Left forelimb (tissue), 1 donor: ENCODE measurements around the gene POLR3GL.

ENCODE experiments used
- DNase-seq: peaks from one replicate; pipeline ENCODE4 v3.0.0-alpha.2; 2018; ENCODE audit warnings: low spot score

POLR3GL gene

GRCh38 chr1:145992958-145993617 lies 28.6 kb downstream of the POLR3GL start:
- no peak for DNase-seq

DNA sequence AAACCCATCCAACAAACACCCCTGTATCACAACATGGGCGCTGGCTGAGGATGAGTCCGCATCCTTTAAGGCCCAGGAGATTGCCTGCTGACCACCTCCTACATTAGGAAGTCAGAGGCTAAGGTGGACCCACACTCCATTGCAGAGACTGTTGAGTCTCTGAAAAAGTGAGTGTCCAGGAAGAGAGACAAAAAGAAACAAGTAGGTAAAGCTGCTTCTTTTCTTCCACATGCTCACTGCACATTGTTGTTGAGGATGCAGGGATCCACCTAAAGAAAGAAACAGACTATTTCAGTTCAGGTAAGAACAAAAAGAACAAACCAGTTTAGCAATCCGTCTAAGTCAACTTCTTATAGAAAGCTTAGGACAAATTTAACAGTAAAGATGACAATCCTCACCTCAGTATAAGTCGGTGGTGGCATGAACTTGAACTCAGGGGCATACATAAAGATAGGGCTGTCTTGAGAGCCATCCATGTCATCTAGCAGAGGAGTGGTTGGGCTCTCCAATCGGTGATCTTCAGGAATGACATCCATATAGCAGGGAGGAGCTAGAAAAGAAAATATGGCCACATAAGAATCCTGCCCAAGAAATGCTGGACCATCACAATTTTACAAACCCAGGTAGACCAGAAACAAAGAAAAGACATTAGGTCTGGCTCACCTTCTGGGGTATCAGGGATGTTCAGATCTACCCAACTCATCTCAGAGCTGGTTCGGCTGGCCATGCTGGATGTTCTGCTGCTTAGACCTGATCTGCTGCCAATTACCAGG lies 29.3 kb downstream of the POLR3GL start:
- DNase-seq = no peak

- DNase-seq = no peak
Measured at GRCh38 chr1:145994391-145995120, 30.1 kb downstream of the POLR3GL start.

DNA sequence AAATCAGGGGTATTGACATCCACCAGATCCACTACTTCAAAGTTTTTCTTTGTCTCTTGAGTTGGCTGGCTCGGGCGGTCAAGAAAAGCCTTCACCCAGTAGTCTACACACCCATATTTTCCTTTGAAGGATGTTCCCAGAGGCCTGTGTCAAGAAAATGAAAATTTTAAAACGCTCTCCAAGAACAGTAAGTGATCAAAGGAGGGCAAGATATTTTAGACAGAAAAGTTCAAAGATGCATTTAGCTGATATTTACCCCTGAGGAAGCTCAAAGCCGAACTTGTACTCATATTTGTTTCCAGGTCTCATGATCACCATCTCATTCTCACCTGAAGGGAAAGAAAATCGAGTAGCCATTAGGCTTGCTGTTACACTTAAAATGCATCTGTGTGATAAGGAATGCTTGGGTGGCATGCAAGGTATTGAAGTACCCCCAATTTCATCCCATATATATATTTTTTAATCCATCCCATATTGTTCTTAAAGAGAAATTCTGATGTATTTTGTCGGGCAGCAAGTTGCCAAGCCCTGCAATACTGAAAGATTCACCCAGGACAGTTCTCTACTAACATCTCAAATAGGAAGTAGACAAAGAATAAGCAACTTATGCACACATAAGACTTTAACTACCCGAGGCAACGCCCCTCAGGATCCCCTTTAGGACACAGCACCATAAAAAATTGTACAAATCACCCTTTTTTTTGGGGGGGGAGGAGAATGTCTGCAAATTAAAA lies 30.8 kb downstream of the POLR3GL start:
- no peak for DNase-seq

GRCh38 chr1:145995964-145996432 lies 31.5 kb downstream of the POLR3GL start:
- DNase-seq = no peak

DNA sequence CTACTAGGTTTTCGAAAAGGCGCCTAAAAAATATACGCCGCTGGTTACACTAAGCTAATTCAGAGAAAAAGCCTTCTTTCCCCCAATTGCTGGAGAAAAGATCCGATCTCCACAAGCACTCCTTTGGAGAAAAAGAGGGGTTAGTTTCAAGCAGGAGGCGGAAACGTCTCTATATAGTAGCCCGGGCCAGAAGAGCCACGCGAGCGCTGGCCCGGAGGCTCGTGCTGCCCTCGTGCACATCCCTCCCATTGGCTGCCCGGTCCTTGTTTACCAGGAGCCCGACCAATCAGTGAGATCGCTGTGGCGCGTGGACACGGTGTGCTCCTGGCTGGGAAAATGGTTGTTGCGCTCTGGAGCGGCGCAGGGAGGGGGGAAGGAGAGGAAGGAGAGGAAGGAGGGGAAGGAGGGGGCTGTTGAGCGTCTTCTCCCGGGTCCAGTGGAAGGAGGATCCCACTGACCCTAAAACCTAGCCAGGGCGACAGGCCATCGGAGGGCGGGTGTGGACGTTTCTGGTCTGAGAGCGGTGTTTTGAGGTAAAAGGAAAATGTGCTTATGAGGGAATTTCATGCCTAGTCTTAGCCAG lies 32.0 kb downstream of the POLR3GL start, which contains the start of gene TXNIP:
TXNIP (minus strand) TSS at position 147 of the 583 bp plus-strand sequence. CDS start 313 bp downstream, outside the sequence.
- peak; percentile 99 for DNase-seq

DNA sequence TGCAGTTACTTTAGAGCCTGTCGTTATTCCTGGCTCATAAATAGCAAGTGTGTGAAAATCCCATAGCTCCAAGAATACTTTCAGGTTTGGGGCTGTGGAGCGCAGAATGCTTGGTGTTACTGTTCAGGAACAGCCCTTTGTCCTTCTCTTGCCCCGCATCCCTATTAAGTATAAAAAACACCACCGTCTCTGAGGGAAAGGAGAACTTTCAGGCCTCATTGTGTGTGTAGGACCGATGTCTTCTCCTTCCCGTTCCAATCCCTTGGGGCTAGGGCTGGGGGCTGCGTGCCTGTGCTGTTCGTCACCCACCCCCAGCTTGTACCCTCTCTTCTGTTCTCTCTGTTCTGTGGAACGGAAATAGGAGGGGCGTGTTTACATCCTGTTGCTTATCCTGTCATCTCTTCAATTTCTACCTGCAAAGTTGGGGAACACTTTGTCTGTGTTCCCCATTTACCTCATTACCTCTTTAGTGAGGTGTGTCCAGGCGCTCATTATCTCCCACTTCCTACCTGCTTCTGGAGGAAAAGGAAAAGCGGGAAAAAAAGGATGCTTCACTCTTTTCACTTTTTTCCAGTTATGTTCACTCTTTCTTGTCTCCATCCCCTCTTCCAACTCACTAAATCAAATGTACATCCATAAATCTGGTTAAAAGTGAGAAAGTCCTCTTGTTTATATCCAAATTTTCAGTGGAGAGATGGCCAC lies 32.7 kb downstream of the POLR3GL start:
- DNase-seq = no peak

GRCh38 chr1:145997718-145998023 lies 33.2 kb downstream of the POLR3GL start:
- no peak for DNase-seq

DNA sequence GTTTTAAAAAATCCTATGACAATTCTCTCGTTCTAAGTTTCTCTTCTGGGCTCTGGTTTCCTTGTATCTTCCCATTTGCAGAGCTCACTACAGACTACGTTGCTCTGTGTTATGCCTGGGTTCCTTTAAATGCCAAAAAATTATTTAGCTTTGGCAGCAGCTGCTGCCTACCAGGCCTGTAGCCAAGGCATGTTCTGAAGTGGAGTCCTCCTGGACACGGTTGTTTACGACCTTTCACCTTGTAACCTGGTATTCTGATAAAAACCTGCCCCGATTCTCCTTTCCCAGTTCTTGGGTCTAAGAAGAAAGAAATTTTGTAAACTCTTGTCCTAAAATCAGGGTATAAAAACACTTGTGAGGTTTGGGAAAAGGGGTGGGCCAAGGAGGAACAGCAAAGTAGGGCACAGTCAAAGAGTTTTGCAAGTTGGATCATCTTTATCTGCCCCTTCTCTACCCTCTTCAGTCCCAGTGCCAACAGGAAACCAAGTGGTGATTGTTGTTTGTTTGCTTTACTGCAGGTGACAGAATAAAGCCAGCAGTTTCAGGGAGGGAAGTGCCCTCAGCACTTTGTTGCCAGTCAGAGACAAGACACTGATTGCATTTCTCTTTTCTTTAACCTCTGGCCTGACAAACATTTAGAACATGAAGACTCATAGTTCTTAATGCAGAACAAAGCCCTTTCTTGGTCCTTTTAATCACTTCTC lies 35.0 kb downstream of the POLR3GL start:
- DNase-seq = no peak

DNA sequence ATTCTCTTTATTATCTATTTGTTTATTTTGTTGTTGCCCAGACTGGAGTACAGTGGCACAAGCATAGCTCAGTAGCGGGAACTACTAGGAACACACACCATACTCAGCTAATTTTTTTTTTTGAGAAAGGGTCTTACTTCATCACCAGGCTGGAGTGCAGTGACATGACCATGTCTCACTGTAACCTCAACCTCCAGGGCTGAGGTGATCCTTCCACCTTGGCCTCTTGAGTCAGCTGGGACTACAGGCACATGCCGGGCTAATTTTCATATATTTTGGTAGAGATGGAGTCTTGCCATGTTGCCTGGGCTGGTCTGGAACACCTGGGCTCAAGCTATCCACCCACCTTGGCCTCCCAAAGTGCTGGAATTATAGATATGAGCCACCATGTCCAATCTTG lies 37.2 kb downstream of the POLR3GL start:
- DNase-seq = no peak

DNA sequence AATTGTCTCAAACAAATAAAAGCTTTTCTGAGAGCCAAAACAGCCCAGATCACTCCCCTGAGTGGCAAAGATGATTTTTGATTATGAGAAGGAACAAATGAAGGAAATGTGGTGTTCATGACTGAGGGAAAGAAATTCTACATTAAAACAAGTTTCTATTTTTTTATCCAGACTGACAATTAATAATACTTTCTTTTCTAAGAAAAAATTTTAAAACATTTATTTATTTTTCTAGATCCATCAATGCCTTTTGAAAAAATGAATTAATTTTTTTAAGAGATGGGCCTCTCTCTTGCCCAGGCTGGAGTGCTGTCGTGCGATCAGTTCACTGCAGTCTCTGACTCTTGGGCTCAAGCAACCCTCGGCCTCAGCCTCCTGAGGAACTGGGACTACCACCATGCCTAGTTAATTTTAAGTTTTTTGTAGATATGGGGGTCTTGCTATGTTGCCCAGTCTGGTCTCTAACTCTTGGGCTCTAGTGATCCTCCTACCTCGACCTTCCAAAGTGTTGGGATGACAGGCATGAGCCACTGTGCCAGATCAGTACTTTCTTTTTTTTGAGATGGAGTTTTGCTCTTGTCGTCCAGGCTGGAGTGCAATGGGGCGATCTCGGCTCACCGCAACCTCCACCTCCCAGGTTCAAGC lies 43.1 kb downstream of the POLR3GL start:
- no peak for DNase-seq

GRCh38 chr1:146010126-146010738 lies 45.7 kb downstream of the POLR3GL start:
- no peak for DNase-seq

DNA sequence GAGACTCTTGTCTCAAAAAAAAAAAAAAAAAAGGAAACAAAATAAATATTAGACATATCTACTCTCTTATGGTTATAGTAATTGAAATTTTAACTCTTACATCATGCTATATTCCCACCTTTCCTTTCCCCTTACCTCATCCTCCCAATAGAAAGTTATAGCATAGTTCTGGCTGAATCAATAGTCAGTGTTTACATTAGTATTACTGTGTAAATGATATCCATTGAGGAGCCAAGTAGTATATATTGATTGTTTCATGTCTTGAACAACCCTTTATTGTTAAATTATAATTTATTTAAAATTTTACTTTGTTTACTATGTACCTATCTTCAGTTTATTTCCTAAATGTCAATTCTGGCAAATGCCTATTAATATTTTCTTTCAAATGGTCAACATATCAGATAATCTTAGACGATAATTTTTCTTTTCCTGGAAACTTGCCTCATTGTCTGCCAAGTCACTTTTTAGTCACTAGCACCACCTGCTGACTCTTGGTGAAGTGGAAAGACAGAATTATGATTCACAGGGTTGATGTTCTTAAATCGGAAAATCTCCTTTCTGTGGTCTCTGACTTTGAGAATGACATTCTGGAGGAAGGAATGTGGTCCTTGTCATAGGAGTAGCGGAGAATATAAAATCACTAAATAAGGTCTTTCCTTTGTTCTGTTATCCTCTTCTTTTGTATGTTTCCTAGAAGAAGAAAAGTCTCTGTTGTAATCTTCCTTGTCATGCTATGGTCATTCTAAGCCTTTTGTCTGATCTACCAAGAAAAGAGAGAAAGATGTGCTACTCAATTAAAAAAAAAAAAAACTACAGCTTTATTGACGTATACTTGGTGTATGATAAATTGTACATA lies 48.4 kb downstream of the POLR3GL start:
- no peak for DNase-seq

DNA sequence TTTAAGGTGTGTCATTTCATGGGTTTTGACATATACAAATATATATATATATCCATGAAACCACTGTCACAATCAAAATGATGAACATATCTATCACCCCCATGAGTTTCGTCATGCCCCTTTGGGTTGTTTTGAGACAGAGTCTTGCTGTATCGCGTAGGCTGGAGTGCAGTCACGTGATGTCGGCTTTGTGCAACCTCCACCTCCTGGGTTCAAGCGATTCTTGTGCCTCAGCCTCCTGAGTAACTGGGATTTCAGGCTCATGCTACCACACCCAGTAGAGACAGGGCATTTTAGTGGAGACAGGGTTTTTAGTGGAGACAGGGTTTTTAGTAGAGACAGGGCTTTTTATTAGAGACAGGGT lies 49.1 kb downstream of the POLR3GL start:
- no peak for DNase-seq

- DNase-seq = no peak
Measured at GRCh38 chr1:146016891-146017290, 52.4 kb downstream of the POLR3GL start.

- DNase-seq = no peak
Measured at GRCh38 chr1:146019231-146020057, 55.0 kb downstream of the POLR3GL start.
